ENCODE data around the gene PPP1R14D.

GRCh38 chr15:40792394-40792793 lies 36.1 kb downstream of the PPP1R14D start:
- TF ChIP-seq CTCF (IDR thresholded peaks at IDR 0.05) (no peak), POLR2A (IDR thresholded peaks at IDR 0.05) (no peak)
